IgD-negative memory B cell (primary cell): ENCODE results near the gene FOXK2. TPM values are rescaled to one million over a fixed set of nuclear protein-coding genes. Genes with fewer than 3 reads are reported as not detected.

Source experiments
- H3K27ac Mint-ChIP-seq, 3 donors: one replicate each; pipeline ENCODE4 v1.8.0; 2020 to 2022; ENCODE audit warnings: mild to moderate bottlenecking in 3 of 3, mixed read lengths in 3 of 3, moderate library complexity in 1 of 3
- H3K27me3 Mint-ChIP-seq: one replicate; pipeline ENCODE4 v1.8.0; 2021; ENCODE audit warnings: mixed read lengths
- H3K36me3 Mint-ChIP-seq: one replicate; pipeline ENCODE4 v1.8.0; 2020; ENCODE audit warnings: mild to moderate bottlenecking, mixed read lengths
- H3K4me1 Mint-ChIP-seq, 3 donors: one replicate each; pipeline ENCODE4 v1.8.0; 2020 to 2022; ENCODE audit warnings: mixed read lengths in 3 of 3, mild to moderate bottlenecking in 1 of 3
- H3K4me3 Mint-ChIP-seq, 4 donors: one replicate each; pipeline ENCODE4 v1.8.0; 2020 to 2022; ENCODE audit warnings: mild to moderate bottlenecking in 4 of 4, mixed read lengths in 4 of 4, moderate library complexity in 3 of 4
- H3K9me3 Mint-ChIP-seq, 3 donors: one replicate each; pipeline ENCODE4 v1.8.0; 2020 to 2021; ENCODE audit warnings: mixed read lengths in 3 of 3, mild to moderate bottlenecking in 1 of 3
- polyA plus RNA-seq: library from polyadenylated mRNA; unstranded; fragments of 300-500 nt; fragmentation: Illumina TruSeq; gene quantifications from one replicate; pipeline ENCODE4 v1.2.3, GENCODE V29; 2021

The FOXK2 gene
- polyA plus RNA-seq, 1 donor from 2014 or later: 5.8 TPM

DNA sequence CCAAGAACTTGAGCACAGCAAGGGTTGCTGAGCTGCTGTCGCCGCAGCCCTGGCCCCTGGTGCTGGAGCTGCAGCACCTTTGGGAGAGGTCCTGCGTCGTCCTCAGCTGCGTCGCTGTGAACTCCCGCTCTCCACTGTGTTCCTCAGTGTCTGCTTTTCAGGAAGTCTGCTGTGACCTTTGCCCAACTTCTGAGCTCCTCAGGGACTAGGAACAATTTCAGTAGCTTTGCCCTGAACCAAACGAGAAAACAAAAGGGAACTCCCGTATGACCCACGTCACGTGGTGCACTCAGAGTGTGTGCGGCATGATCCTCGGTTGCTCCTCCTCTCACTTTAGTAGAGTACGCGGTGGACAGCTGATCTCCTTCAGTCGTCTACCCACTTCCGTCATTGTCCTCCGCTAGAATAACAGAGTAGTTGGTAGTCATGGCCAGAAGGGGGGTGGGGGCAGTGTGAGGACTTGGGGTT lies 84.5 kb downstream of the FOXK2 start:
- no peaks in the 10 kb centered on the region for H3K9me3 Mint-ChIP-seq
- H3K27ac Mint-ChIP-seq: peak overlapping the region in 1 of 3 donors; percentile 78
- H3K4me3 Mint-ChIP-seq: no peak overlapping the region
- H3K4me1 Mint-ChIP-seq: peaks cover 18 to 33% (median 23%) of the 10 kb centered on the region in 3 donors
- no peaks in the 10 kb centered on the region for H3K27me3 Mint-ChIP-seq
- H3K36me3 Mint-ChIP-seq: peaks cover 2% of the 10 kb centered on the region

DNA sequence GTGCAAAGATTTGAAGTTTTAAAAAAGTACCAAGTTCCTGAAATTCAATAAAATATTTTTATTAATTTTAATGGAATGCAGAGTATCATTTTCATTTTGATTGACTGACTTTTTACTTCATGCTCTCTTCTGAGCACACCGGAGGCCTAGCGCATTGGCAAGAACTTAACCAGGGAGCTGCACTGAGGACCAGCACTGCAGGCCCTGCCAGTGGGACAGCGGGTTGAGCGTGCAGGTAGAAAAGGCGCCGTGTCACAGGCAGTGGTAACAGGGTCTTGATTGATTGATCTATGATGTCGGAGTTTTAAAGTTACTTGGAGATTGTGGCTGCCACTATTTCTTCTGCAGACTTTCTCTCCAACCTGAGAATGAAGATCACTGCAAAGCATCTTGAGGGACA lies 85.0 kb downstream of the FOXK2 start:
- Mint-ChIP-seq H3K9me3 (no peaks in the 10 kb centered on the region), H3K36me3 (peaks cover 6% of the 10 kb centered on the region), H3K27ac (peak overlapping the region in 2 of 3 donors; percentile 57 to 81), H3K4me3 (peak overlapping the region in 1 of 4 donors; percentile 84), H3K4me1 (peaks cover 18 to 28% (median 18%) of the 10 kb centered on the region in 3 donors), H3K27me3 (no peaks in the 10 kb centered on the region)

DNA sequence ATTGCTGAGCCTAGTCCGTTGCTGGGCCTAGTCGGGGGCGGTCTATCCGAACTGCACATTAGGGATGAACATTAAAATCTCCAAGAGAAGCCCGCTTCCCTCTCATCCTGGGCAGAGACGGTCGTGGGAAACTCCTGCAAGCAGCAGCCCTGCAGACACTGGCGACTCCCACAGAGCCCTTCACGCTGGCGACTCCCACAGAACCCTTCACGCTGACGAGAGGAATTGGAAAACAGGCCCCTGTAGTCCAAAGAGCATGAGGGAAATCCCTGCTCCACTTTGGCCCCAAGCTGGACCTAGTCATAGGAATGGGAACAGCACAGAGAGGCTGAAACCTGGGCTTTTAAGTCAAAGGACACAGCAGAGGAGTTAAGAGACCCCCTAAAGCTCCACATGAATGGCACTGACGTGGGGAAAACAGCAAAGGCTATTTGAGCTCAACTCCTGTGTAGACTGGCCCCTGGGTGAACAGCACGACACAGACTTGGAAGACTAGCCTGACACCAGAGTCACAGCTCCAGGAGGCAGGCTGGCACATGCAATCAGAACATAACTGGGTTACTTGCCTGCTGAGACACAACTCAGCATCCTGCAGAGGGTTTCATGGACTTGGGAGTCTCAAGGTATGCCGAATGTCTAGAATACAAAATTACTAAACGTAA lies 86.5 kb downstream of the FOXK2 start:
- Mint-ChIP-seq H3K27ac (peak overlapping the region in 1 of 3 donors; percentile 71), H3K27me3 (no peaks in the 10 kb centered on the region), H3K9me3 (no peaks in the 10 kb centered on the region), H3K4me1 (peaks cover 8 to 14% (median 12%) of the 10 kb centered on the region in 3 donors), H3K36me3 (peaks cover 10% of the 10 kb centered on the region), H3K4me3 (no peak overlapping the region)

DNA sequence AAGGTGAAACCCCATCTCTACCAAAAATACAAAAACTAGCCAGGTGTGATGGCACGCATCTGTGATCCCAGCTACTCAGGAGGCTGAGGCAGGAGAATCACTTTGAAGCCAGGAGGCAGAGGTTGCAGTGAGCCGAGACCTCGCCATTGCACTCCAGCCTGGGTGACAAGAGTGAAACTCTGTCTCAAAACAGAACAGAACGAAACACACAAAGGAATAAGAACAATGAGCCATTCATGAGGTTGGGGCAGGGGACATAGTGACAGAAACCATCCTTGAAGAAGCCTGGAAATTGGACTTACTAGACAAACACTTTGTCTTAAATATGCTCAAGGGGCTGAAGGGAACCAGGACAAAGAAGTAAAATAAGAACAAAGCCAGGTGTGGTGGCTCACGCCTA lies 89.3 kb downstream of the FOXK2 start:
- H3K9me3 Mint-ChIP-seq: no peaks in the 10 kb centered on the region
- H3K27ac Mint-ChIP-seq: peak overlapping the region in 1 of 3 donors; percentile 34
- H3K36me3 Mint-ChIP-seq: peaks cover 10% of the 10 kb centered on the region

DNA sequence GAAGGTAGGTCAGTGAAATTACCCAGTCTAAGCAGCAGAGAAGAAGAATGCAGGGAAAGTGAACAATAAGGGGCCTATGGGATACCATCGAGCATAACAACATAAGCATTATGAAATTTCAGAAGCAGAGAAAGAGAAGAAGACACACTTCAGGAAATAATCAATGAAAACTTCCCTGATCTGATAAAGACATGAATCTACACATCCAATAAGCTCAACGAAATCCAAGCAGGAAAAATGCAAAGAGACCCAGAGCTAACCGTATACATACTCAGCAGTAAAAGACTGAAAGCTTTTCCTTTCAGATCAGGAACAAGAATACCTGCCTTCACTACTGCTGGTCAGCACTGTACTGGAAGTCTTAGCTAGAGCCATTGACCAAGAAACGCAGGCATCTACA lies 90.1 kb downstream of the FOXK2 start:
- Mint-ChIP-seq H3K4me1 (no peaks in the 10 kb centered on the region), H3K36me3 (peaks cover 10% of the 10 kb centered on the region), H3K27ac (no peak overlapping the region), H3K27me3 (no peaks in the 10 kb centered on the region), H3K9me3 (no peaks in the 10 kb centered on the region), H3K4me3 (no peak overlapping the region)

More for the DNA sequence above, 89.3 kb downstream of the FOXK2 start:
- Mint-ChIP-seq H3K4me3 (no peak overlapping the region), H3K4me1 (peaks cover 0 to 4% (median 4%) of the 10 kb centered on the region in 3 donors), H3K27me3 (no peaks in the 10 kb centered on the region)

DNA sequence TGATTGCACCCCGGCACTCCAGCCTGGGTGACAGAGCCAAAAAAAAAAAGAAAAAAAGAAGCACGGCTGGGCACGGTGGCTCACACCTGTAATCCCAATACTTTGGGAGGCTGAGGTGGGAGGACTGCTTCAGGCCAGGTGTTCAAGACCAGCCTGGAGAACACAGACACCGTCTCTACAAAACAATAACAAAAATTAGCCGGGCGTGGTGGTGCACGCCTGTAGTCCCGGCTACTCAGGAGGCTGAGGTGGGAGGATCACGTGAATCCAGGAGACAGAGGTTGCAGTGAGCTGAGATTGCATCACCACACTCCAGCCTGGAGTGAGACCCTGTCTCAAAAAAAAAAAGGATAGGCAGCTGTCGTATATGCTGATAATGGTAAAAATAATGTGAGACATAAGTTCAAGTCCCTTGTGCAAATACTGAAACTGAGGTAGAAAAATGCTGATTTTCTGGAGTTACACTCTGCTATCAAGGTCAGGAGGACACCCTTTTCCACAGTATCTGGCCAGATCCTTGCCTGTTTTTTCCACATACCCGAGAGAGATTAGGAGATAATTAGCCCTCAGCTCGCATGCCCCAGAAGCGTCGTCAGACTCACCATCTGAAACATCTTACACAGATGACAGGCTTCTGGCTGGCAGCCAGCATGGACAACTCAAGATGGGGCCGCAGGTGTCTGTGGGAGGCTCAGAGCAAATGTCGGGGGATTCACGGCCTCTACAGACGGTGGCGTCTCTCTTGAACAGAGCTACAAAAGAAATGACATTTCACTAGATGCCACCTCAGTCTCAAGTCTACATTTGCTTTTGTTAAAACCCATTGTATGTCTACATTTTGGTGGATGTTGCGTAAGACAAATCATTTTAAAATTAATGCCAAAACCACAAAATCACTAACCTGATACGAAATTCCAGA lies 91.9 kb downstream of the FOXK2 start:
- Mint-ChIP-seq H3K4me1 (no peaks in the 10 kb centered on the region), H3K27ac (no peak overlapping the region), H3K9me3 (no peaks in the 10 kb centered on the region), H3K4me3 (no peak overlapping the region), H3K27me3 (no peaks in the 10 kb centered on the region), H3K36me3 (peaks cover 11% of the 10 kb centered on the region)

DNA sequence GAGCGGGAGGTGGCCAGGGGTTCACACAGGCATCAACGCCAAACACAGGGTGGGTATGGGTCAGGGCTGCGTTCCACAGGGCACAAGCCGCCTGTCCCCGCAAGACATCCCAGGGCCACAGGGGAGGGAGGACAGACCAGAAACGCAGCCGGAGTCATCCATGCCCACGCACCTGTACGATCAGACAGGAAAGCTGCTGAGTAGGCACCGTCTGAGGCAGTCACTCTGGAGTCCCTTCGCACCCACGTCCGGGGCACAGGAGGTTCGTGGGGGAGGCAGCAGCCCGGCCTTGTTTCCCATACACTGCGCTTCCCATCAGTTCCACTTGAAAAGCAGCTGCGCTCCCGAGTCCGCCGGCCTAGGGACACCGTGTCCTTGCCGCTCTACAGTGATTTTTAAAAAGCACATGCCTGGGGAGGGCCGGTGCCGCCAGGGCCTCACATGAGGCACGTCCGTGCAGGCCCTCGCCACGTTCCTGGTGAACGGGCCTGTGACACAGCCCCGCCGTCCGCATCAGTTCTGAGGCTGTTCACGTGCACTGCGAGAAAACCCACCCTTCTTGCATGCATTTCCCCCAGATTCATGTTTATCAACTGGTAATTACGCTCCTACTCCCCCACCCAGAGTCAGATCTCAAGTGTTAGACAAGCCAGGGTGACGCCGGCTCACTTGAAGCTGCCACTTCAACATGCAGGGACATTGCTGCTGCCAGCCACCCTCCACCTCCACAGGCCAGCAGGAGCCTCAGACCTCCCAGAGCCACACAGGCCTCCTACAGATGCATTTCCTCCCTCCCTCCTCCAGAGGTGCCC lies 94.0 kb downstream of the FOXK2 start:
- Mint-ChIP-seq H3K27me3 (no peaks in the 10 kb centered on the region), H3K27ac (peak overlapping the region in 2 of 3 donors; percentile 52 to 59), H3K4me3 (no peak overlapping the region), H3K9me3 (no peaks in the 10 kb centered on the region), H3K36me3 (peaks cover 11% of the 10 kb centered on the region), H3K4me1 (peaks cover 0 to 1% (median 0%) of the 10 kb centered on the region in 3 donors)

DNA sequence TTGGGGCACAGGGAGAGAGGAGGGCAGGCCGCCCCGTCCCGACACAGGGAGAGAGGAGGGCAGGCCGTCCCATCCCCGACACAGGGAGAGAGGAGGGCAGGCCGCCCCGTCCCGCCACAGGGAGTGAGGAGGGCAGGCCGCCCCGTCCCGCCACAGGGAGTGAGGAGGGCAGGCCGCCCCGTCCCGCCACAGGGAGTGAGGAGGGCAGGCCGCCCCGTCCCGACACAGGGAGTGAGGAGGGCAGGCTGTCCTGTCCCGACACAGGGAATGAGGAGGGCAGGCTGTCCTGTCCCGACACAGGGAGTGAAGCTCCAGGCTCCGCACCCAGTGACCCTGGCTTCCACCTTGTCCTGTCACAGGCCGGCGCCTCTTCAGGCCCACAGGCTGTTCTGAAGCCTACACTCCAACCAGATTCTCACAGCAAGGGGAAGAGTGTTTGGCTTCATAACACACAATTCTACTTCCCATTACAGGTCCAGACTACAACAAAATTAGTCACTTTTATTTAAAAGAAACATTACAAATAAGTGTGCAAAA lies 94.6 kb downstream of the FOXK2 start:
- Mint-ChIP-seq H3K9me3 (no peaks in the 10 kb centered on the region), H3K4me1 (peaks cover 0 to 1% (median 0%) of the 10 kb centered on the region in 3 donors), H3K27ac (no peak overlapping the region), H3K27me3 (no peaks in the 10 kb centered on the region), H3K4me3 (no peak overlapping the region), H3K36me3 (peaks cover 10% of the 10 kb centered on the region)

DNA sequence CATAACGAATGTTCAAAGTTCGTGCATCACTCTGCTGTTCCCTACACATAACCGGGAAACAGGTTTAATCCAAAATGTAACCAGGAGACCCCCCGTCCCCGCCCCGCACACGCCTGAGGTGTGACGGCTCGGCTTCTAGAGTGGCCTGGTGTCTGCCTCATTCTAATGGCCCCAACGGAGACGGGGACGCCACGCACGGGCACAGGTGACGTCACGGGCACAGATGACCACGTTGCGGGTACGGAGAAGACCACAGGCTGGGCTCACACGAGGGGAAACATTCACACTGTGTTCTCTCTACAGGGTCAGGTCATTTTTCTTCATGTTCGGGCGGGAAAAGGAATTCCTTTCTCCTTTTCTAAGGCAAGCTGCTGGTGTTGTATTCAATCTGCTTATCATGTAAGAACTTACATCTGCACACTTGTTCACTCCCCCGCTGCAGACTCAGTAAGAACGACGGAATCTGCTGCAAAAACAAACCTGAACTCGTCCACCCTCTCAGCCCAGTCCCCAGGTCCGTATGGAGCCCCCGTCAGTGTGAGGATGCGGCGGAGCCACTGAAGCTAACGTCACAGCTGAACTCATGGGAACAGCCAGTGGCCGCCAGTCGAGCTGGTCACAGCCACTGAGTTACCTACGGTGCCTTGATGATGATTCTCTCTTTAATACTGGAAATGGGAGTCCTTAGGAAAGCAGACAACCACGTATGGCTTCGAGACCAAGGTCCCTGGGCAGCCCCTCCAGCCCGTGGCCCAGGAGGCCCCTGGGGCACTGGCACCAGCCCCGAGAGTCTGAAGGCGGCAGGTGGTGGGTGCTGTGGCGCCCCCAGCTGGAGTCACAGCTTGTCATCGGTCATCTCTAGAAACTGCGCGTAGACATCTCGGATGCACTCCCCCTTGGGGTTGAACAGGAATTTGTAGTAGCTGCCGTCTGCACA lies 95.8 kb downstream of the FOXK2 start:
- Mint-ChIP-seq H3K4me3 (no peak overlapping the region), H3K27me3 (no peaks in the 10 kb centered on the region), H3K4me1 (peaks cover 0 to 1% (median 0%) of the 10 kb centered on the region in 3 donors), H3K9me3 (no peaks in the 10 kb centered on the region), H3K36me3 (peaks cover 3% of the 10 kb centered on the region), H3K27ac (no peak overlapping the region)

DNA sequence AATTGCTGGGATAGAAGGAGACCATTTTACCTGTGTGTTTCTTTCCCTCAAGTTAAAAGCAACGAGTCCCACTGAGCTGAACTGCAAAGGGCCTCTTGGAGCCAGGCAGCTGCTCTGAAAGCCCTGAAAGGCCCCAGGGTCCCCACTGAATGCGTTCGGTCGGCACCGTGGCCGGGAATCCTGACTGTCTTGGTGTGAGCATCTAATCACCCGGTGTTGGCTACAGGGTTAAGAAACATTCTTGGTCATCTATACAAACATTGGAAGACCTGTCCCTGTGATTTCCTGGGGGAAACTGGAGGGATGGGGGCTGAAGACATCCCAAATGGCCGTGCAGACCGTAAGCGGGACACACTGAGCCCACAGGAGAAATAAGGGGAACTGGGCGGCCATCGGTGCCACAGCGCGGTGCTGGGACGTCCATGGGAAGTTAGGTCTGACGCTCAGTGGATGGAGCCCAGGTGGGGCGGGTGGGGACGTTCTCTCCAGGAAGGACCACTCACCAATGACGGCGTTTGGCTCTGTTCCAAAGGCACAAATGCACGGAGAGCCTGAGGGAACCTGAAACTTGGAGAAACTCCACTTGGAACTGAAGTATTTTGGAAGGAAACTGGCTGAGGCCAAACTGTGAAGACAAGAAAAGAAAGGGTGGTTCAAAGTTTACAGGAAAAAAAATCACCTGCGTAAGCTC lies 96.6 kb downstream of the FOXK2 start:
- Mint-ChIP-seq H3K27ac (peak overlapping the region in 1 of 3 donors; percentile 41), H3K4me3 (no peak overlapping the region), H3K9me3 (no peaks in the 10 kb centered on the region), H3K4me1 (peaks cover 0 to 3% (median 0%) of the 10 kb centered on the region in 3 donors), H3K27me3 (no peaks in the 10 kb centered on the region), H3K36me3 (peaks cover 3% of the 10 kb centered on the region)

DNA sequence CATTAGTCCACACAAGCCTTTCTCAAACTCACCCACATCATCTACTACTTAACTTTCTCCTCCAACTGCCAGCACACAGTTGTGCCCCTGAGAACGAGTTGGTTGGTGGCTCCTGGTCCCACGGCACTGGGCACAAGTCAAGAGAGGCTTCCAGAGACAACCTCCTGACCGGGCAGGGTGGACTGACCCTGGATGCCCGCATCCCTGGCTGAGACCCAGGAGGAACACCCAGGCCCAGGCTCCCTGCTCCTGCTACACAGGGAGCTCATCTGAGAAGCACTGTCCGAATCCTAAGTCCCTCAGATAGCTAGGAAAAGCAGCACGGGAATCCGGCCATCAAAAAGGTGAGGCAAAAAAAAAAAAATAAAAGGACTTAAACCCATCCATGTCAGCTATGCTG lies 99.7 kb downstream of the FOXK2 start:
- Mint-ChIP-seq H3K9me3 (no peaks in the 10 kb centered on the region), H3K36me3 (peaks cover 5% of the 10 kb centered on the region), H3K27ac (peak overlapping the region in 1 of 3 donors; percentile 63), H3K4me3 (no peak overlapping the region), H3K27me3 (no peaks in the 10 kb centered on the region), H3K4me1 (peaks cover 0 to 3% (median 0%) of the 10 kb centered on the region in 3 donors)

DNA sequence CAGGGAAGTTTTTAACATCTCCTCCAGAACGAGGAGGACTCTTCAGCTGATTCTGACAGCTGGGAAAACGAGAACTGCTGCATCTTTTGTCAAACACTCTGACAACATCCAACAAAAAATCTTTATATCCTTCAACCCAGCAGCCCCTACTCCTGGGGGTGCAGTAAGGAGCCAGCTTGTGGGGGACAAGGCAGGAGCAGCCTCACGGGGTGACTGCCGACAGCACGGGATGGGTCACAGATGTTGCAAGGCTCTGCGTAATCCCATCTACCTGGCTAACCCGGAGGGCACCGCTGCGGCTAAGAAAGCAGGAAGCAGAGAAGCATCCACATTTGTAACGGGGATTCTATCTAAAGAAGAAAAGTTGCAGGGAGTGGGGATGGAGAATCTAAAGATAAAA lies 100.1 kb downstream of the FOXK2 start:
- H3K27ac Mint-ChIP-seq: no peak overlapping the region

DNA sequence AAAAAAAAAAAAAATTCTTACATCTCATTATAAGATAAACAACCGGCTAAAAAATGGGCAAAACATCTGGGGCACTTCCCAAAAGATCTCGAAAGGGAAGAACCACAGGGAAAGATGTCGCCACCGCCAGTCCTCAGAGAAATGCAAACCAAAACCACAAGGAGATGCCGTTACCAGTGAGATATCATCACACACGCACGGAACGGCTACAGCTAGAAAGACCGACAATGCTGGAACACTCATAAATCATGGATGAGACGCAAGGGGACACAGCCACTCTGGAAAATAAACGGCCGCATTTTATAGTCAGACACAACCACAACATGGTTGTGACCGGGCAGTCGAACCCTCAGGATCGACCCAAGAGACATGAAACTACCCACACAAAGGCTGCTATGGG lies 104.2 kb downstream of the FOXK2 start:
- no peaks in the 10 kb centered on the region for H3K27me3 Mint-ChIP-seq
- H3K4me1 Mint-ChIP-seq: peaks cover 0 to 1% (median 0%) of the 10 kb centered on the region in 3 donors
- H3K27ac Mint-ChIP-seq: no peak overlapping the region
- H3K36me3 Mint-ChIP-seq: peaks cover 4% of the 10 kb centered on the region
- H3K9me3 Mint-ChIP-seq: no peaks in the 10 kb centered on the region
- H3K4me3 Mint-ChIP-seq: no peak overlapping the region

More for the DNA sequence above, 100.1 kb downstream of the FOXK2 start:
- Mint-ChIP-seq H3K36me3 (peaks cover 5% of the 10 kb centered on the region), H3K9me3 (no peaks in the 10 kb centered on the region), H3K27me3 (no peaks in the 10 kb centered on the region), H3K4me3 (no peak overlapping the region), H3K4me1 (peaks cover 0 to 3% (median 0%) of the 10 kb centered on the region in 3 donors)
